Omental fat pad (tissue), 4 donors: ENCODE data around the gene MEGF11. TPM values are rescaled to one million over a fixed set of nuclear protein-coding genes. Genes with fewer than 3 reads are reported as not detected.

Experiments
- ATAC-seq: fragments of 150-250 bp; one replicate; pipeline ENCODE4 v1.9.1; 2016; ENCODE audit warnings: mild to moderate bottlenecking, moderate library complexity; ENCODE audit not compliant: low FRiP score
- DNase-seq: peaks from one replicate; pipeline ENCODE4 v3.0.0-alpha.2; 2019; ENCODE audit warnings: low spot score
- total RNA-seq, 4 donors: library from RNA; depleted of rRNA; stranded (reverse); fragments of >200 nt; gene quantifications; one replicate each; pipeline ENCODE4 v1.1.0, GENCODE V29; 2016
- TF ChIP-seq, protein P1 (sequence below), 3 donors: fragments of 450-650 bp; IDR thresholded peaks; one replicate each; pipeline ENCODE4 v1.5.1; 2016 to 2017; ENCODE audit warnings: antibody characterized with exemption in 3 of 3, mild to moderate bottlenecking in 3 of 3, moderate library complexity in 2 of 3

MEGF11 gene
- total RNA-seq, 4 donors from 2014 or later = 0.47 TPM; not detected in 3

GRCh38 chr15:65969865-65970816, 283.4 kb downstream of the MEGF11 start:
- TF ChIP-seq, protein P1, sequence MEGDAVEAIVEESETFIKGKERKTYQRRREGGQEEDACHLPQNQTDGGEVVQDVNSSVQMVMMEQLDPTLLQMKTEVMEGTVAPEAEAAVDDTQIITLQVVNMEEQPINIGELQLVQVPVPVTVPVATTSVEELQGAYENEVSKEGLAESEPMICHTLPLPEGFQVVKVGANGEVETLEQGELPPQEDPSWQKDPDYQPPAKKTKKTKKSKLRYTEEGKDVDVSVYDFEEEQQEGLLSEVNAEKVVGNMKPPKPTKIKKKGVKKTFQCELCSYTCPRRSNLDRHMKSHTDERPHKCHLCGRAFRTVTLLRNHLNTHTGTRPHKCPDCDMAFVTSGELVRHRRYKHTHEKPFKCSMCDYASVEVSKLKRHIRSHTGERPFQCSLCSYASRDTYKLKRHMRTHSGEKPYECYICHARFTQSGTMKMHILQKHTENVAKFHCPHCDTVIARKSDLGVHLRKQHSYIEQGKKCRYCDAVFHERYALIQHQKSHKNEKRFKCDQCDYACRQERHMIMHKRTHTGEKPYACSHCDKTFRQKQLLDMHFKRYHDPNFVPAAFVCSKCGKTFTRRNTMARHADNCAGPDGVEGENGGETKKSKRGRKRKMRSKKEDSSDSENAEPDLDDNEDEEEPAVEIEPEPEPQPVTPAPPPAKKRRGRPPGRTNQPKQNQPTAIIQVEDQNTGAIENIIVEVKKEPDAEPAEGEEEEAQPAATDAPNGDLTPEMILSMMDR (IDR thresholded peaks at IDR 0.05) = no peak
- no peak for ATAC-seq
- no peak for DNase-seq

- no peak for DNase-seq
- ATAC-seq = no peak
- TF ChIP-seq, protein P1 (IDR thresholded peaks at IDR 0.05) = no peak
These were observed 285.0 kb downstream of the MEGF11 start for GRCh38 chr15:65968511-65968910.

DNA sequence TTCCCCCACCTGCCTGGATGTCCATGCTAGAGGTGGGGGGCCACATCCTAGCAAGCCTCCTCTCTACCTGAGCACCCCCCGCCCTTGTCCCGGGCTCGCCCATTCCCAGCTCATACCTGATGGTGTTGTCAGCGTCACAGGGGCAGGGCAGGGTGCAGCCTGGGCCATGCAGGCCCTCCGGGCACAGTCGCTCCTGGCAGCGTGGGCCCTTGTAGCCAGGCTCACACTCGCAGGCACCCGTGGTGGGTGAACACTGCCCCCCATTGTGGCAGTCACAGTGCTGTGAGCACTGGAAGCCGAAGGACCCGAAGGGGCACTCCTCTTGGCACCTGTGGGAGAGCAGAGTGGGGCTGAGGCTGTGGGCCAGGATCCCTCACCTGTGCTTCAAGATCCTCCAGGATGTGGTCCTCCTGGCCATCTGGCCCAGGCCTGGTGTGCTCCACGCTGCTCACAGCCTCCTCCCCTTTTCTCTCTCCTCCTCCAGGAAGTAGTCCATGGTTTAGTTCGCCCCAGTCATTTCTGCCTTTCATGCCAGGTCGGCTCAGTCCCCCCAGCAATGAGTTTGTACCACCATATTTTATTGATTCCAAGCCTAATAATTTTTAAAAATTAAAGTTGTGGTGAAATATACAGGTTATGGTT, 288.6 kb downstream of the MEGF11 start:
- DNase-seq = no peak
- ATAC-seq = no peak
- TF ChIP-seq, protein P1 (IDR thresholded peaks at IDR 0.05) = no peak

DNA sequence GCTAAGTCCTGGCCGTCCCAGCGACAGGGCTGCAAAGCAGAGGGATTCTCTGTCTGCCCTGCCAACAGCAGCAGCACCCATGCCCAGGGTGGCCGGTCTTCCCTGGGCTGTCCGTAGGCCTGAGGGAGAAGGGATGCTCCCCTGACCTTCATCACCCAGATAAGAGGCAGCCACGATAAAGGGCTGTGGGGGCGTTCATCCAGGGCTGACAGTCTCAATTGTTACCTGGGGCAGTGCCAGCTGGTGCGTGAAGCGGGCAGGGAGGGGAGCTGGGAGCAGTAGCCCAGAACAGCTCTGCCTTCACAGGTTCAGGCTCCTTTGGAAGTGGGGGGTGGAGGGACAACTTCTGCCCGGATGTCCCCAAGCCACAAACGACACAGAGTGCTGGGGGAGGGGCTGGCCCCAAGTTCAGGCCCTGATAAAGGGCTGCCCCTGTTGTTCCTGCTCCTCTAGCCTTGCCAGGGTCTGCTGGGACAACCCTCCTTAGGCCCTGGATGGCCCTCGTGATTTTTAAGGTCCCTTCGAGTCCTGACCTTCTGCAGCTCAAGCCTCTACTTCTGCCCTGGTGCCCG, 289.6 kb downstream of the MEGF11 start:
- ATAC-seq (no peak), DNase-seq (no peak)
- TF ChIP-seq, protein P1 (IDR thresholded peaks at IDR 0.05) = no peak

DNA sequence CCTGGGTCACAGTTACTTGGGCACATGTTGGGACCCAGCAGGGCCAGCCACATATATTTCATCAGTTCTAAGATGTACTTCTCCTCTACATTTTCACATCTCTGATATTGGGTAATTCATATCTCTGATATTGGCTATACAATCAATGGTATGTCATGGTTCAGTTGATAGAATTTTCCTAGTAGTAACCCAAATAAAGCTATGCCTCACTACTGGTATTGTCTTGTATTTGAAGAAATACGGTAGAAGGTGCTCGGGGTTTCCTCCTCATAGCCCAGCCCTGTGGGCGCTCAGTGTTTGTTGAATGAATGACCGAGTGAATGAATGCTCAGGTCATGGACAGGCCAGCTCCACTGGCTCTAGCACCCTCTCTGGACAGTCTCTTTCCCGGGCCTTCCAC, 290.2 kb downstream of the MEGF11 start:
- ATAC-seq (no peak), DNase-seq (no peak)
- TF ChIP-seq, protein P1 (IDR thresholded peaks at IDR 0.05) = no peak

DNA sequence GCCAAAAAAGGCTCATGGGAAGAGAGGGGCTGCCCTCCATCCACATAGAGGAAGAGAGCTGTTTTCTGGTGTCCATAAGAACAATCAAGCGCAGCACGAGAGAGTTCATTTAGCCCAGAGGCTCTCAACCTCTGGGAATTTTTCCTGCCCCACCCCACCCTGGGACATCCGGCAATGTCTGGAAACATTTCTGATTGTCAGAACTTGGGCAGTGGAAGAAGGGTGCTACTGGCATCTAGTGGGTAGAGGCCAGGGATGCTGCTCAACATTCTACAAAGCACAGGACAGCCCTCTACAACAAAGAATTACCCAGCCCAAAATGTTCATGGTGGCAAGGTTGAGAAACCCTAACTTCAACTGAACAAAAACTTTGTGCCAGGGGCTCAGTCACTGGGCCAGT, 291.4 kb downstream of the MEGF11 start:
- ATAC-seq (no peak), DNase-seq (no peak)
- TF ChIP-seq, protein P1 (IDR thresholded peaks at IDR 0.05) = no peak
